ENCODE data around the gene ATP1B1. TPM values are rescaled to one million over a fixed set of nuclear protein-coding genes. Genes with fewer than 3 reads are reported as not detected.

Gene ATP1B1
- total and polyA plus RNA-seq, 2 of the 13 experiments (the other 11 are each of a cell fraction or from before 2014, with no cell fraction given), result 134 to 135 TPM

- TF ChIP-seq E2F5 (CRISPR knock-in tag; conservative IDR thresholded peaks at IDR 0.05) (no peak), FUBP1 (CRISPR knock-in tag; IDR thresholded peaks at IDR 0.05; ENCODE audit: borderline replicate concordance) (no peak), HOXA9 (CRISPR knock-in tag; IDR thresholded peaks at IDR 0.05; ENCODE audit: borderline replicate concordance) (no peak), KLF6 (CRISPR knock-in tag; IDR thresholded peaks at IDR 0.05) (no peak), ZSCAN5A (CRISPR knock-in tag; IDR thresholded peaks at IDR 0.05; ENCODE audit: borderline replicate concordance) (no peak; the same call in 1 of the 2 replicates), JUNB (CRISPR knock-in tag; IDR thresholded peaks at IDR 0.05; ENCODE audit: borderline replicate concordance) (no peak), IKZF5 (CRISPR knock-in tag; IDR thresholded peaks at IDR 0.05) (peak; percentile 60; the same call in 1 of the 2 replicates), NFKBIZ (CRISPR knock-in tag; IDR thresholded peaks at IDR 0.05) (peak; percentile 98), SIX1 (CRISPR knock-in tag; IDR thresholded peaks at IDR 0.05; ENCODE audit: borderline replicate concordance) (peak; percentile 36; the same call in 1 of the 2 replicates), ERF (CRISPR knock-in tag; IDR thresholded peaks at IDR 0.05) (0 out of 2 replicates have a peak, but pooled peaks have one; percentile 63), ZNF274 (CRISPR knock-in tag; IDR thresholded peaks at IDR 0.05) (no peak), CBX5 (CRISPR knock-in tag; IDR thresholded peaks at IDR 0.05; ENCODE audit: borderline replicate concordance) (peak; percentile 86; the same call in 1 of the 2 replicates)
- TF ChIP-seq, protein P1, sequence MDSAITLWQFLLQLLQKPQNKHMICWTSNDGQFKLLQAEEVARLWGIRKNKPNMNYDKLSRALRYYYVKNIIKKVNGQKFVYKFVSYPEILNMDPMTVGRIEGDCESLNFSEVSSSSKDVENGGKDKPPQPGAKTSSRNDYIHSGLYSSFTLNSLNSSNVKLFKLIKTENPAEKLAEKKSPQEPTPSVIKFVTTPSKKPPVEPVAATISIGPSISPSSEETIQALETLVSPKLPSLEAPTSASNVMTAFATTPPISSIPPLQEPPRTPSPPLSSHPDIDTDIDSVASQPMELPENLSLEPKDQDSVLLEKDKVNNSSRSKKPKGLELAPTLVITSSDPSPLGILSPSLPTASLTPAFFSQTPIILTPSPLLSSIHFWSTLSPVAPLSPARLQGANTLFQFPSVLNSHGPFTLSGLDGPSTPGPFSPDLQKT (CRISPR knock-in tag; IDR thresholded peaks at IDR 0.05; ENCODE audit: borderline replicate concordance), result no peak
- TF ChIP-seq, protein P2, sequence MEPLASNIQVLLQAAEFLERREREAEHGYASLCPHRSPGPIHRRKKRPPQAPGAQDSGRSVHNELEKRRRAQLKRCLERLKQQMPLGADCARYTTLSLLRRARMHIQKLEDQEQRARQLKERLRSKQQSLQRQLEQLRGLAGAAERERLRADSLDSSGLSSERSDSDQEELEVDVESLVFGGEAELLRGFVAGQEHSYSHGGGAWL (CRISPR knock-in tag; IDR thresholded peaks at IDR 0.05), result no peak
- TF ChIP-seq, protein P3, sequence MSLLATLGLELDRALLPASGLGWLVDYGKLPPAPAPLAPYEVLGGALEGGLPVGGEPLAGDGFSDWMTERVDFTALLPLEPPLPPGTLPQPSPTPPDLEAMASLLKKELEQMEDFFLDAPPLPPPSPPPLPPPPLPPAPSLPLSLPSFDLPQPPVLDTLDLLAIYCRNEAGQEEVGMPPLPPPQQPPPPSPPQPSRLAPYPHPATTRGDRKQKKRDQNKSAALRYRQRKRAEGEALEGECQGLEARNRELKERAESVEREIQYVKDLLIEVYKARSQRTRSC (CRISPR knock-in tag; IDR thresholded peaks at IDR 0.05; ENCODE audit: low read depth), result no peak
Measured at GRCh38 chr1:169115891-169116585, 9.5 kb downstream of the ATP1B1 start (continued).
